GM19328 (cell line): ENCODE results near the gene IFITM10.

ENCODE experiments used
- ATAC-seq: cut with Tn5 transposase; IDR thresholded peaks from one replicate; pipeline ENCODE4 v1.9.1; 2021; ENCODE audit warnings: mild to moderate bottlenecking, moderate library complexity; ENCODE audit not compliant: unreplicated experiment

The IFITM10 gene

GRCh38 chr11:1742371-1742770 lies 8.0 kb downstream of the IFITM10 start:
- ATAC-seq = no peak

GRCh38 chr11:1741741-1742140 lies 8.7 kb downstream of the IFITM10 start:
- ATAC-seq = no peak

GRCh38 chr11:1740786-1741530 lies 9.4 kb downstream of the IFITM10 start:
- ATAC-seq = no peak

GRCh38 chr11:1739576-1739975 lies 10.8 kb downstream of the IFITM10 start:
- no peak for ATAC-seq

GRCh38 chr11:1738380-1738779 lies 12.0 kb downstream of the IFITM10 start:
- ATAC-seq = no peak

GRCh38 chr11:1737080-1737757 lies 13.2 kb downstream of the IFITM10 start:
- no peak for ATAC-seq

GRCh38 chr11:1736447-1736992 lies 13.9 kb downstream of the IFITM10 start:
- ATAC-seq = no peak

GRCh38 chr11:1735271-1735670 lies 15.1 kb downstream of the IFITM10 start:
- ATAC-seq = no peak

GRCh38 chr11:1734641-1735081 lies 15.7 kb downstream of the IFITM10 start:
- no peak for ATAC-seq

GRCh38 chr11:1733716-1734640 lies 16.4 kb downstream of the IFITM10 start:
- ATAC-seq = no peak

GRCh38 chr11:1733009-1733715 lies 17.2 kb downstream of the IFITM10 start:
- ATAC-seq = no peak

- ATAC-seq = no peak
These were observed 17.9 kb downstream of the IFITM10 start for GRCh38 chr11:1732418-1733008.

GRCh38 chr11:1731451-1732059 lies 18.8 kb downstream of the IFITM10 start:
- no peak for ATAC-seq

- no peak for ATAC-seq
These were observed 20.3 kb downstream of the IFITM10 start for GRCh38 chr11:1730059-1730629.

- ATAC-seq = no peak
These were observed 20.7 kb downstream of the IFITM10 start for GRCh38 chr11:1729692-1730011.

- no peak for ATAC-seq
These were observed 21.3 kb downstream of the IFITM10 start for GRCh38 chr11:1728931-1729691.

- no peak for ATAC-seq
These were observed 22.1 kb downstream of the IFITM10 start for GRCh38 chr11:1728301-1728700.

- no peak for ATAC-seq
These were observed 22.5 kb downstream of the IFITM10 start for GRCh38 chr11:1727861-1728260.
